Fibroblast of the conjunctiva (primary cell): ENCODE measurements around the gene SH3BP4.

ENCODE experiments used
- DNase-seq: peaks from one replicate; pipeline ENCODE4 v3.0.0-alpha.2; 2010; ENCODE audit warnings: low read depth

SH3BP4 gene

GRCh38 chr2:235041918-235042575 is 90.2 kb downstream of the SH3BP4 start:
- DNase-seq: no peak

- no peak for DNase-seq
Observed at GRCh38 chr2:235042576-235043515, 91.0 kb downstream of the SH3BP4 start.

GRCh38 chr2:235043762-235044500 is 92.1 kb downstream of the SH3BP4 start:
- no peak for DNase-seq

GRCh38 chr2:235044501-235045271 is 92.9 kb downstream of the SH3BP4 start:
- no peak for DNase-seq

- no peak for DNase-seq
Observed at GRCh38 chr2:235045336-235045972, 93.6 kb downstream of the SH3BP4 start.

- DNase-seq: no peak
Observed at GRCh38 chr2:235045973-235046343, 94.1 kb downstream of the SH3BP4 start.

- DNase-seq: no peak
Observed at GRCh38 chr2:235046589-235046988, 94.8 kb downstream of the SH3BP4 start.

- no peak for DNase-seq
Observed at GRCh38 chr2:235047171-235048160, 95.6 kb downstream of the SH3BP4 start.

GRCh38 chr2:235048549-235048948 is 96.7 kb downstream of the SH3BP4 start:
- DNase-seq: no peak

GRCh38 chr2:235049069-235049468 is 97.3 kb downstream of the SH3BP4 start:
- DNase-seq: no peak

- DNase-seq: no peak
Observed at GRCh38 chr2:235049719-235050118, 97.9 kb downstream of the SH3BP4 start.

GRCh38 chr2:235050980-235051351 is 99.1 kb downstream of the SH3BP4 start:
- DNase-seq: peak; percentile 70

- DNase-seq: no peak
Observed at GRCh38 chr2:235051436-235052260, 99.8 kb downstream of the SH3BP4 start.

GRCh38 chr2:235052514-235053354 is 100.9 kb downstream of the SH3BP4 start:
- DNase-seq: no peak

- no peak for DNase-seq
Observed at GRCh38 chr2:235053651-235054050, 101.8 kb downstream of the SH3BP4 start.

- no peak for DNase-seq
Observed at GRCh38 chr2:235054475-235054874, 102.7 kb downstream of the SH3BP4 start.

GRCh38 chr2:235054919-235055318 is 103.1 kb downstream of the SH3BP4 start:
- DNase-seq: no peak

- peak; percentile 14 for DNase-seq
Observed at GRCh38 chr2:235055891-235056516, 104.2 kb downstream of the SH3BP4 start.
